ENCODE results near the gene LRMDA. TPM values are rescaled to one million over a fixed set of nuclear protein-coding genes. Genes with fewer than 3 reads are reported as not detected.

LRMDA gene
- total RNA-seq, 4 donors from 2014 or later = 0.76 to 6.4 (median 1.3) TPM

GRCh38 chr10:76454506-76455140 lies 1023.2 kb downstream of the LRMDA start:
- H3K4me3 ChIP-seq (ENCODE audit: low read depth, poor library complexity, severe bottlenecking) = no peak overlapping the region
- DNase-seq (ENCODE audit: low spot score in 2 of 2) = no peak
- TF ChIP-seq POLR2A (IDR thresholded peaks at IDR 0.05) (no peak), CTCF (IDR thresholded peaks at IDR 0.05) (no peak)
- WGBS, 2 donors = 59 to 72% methylated on average over 5 of the region's 5 CpGs
- intact Hi-C loops (cut with DNase I; ENCODE audit: low total_unique reads) = no loop called here

GRCh38 chr10:76456197-76456596 lies 1024.8 kb downstream of the LRMDA start:
- no peak overlapping the region for H3K4me3 ChIP-seq (ENCODE audit: low read depth, poor library complexity, severe bottlenecking)
- TF ChIP-seq POLR2A (IDR thresholded peaks at IDR 0.05) (no peak), CTCF (IDR thresholded peaks at IDR 0.05) (no peak)
- no peak for DNase-seq (ENCODE audit: low spot score in 2 of 2)
- intact Hi-C loops (cut with DNase I; ENCODE audit: low total_unique reads) = no loop called here
- 62 to 71% methylated on average over 1 of the region's 1 CpG for WGBS, 2 donors

- WGBS, 2 donors = 61 to 64% methylated on average over 8 of the region's 8 CpGs
These were observed 1027.7 kb downstream of the LRMDA start for GRCh38 chr10:76459016-76459730.

GRCh38 chr10:76461024-76461423 lies 1029.6 kb downstream of the LRMDA start:
- no peak overlapping the region for H3K4me3 ChIP-seq (ENCODE audit: low read depth, poor library complexity, severe bottlenecking)
- intact Hi-C loops (cut with DNase I; ENCODE audit: low total_unique reads) = no loop called here
- TF ChIP-seq POLR2A (IDR thresholded peaks at IDR 0.05) = no peak
- no peak for TF ChIP-seq CTCF (IDR thresholded peaks at IDR 0.05)
- no peak for DNase-seq (ENCODE audit: low spot score in 2 of 2)
- 87 to 90% methylated on average over 3 of the region's 3 CpGs for WGBS, 2 donors

More at GRCh38 chr10:76459016-76459730, 1027.7 kb downstream of the LRMDA start:
- no peak for DNase-seq (ENCODE audit: low spot score in 2 of 2)
- H3K4me3 ChIP-seq (ENCODE audit: low read depth, poor library complexity, severe bottlenecking) = no peak overlapping the region
- TF ChIP-seq POLR2A (IDR thresholded peaks at IDR 0.05) (no peak), CTCF (IDR thresholded peaks at IDR 0.05) (no peak)
- intact Hi-C loops (cut with DNase I; ENCODE audit: low total_unique reads) = no loop called here

GRCh38 chr10:76463111-76463510 lies 1031.7 kb downstream of the LRMDA start:
- WGBS, 2 donors = 67 to 80% methylated on average over 1 of the region's 1 CpG
- no peak for DNase-seq (ENCODE audit: low spot score in 2 of 2)
- intact Hi-C loops (cut with DNase I; ENCODE audit: low total_unique reads) = no loop called here
- no peak for TF ChIP-seq POLR2A (IDR thresholded peaks at IDR 0.05)
- TF ChIP-seq CTCF (IDR thresholded peaks at IDR 0.05) = no peak
- H3K4me3 ChIP-seq (ENCODE audit: low read depth, poor library complexity, severe bottlenecking) = no peak overlapping the region
